Measurements from ENCODE around the gene CABLES1. TPM values are rescaled to one million over a fixed set of nuclear protein-coding genes. Genes with fewer than 3 reads are reported as not detected.

The CABLES1 gene
- total and polyA plus RNA-seq, 4 donors = 9.9 to 25.7 (median 11.4) TPM

- DNase-seq = no peak
- Histone ChIP-seq H3K27ac (ENCODE audit: low read depth in 1 of 2, low read length in 2 of 2) (no peak overlapping the region), H3K4me1 (ENCODE audit: control insufficient read depth in 1 of 2, insufficient read depth in 2 of 2, low read length in 2 of 2) (no peaks in the 10 kb centered on the region), H3K9me3 (ENCODE audit: control insufficient read depth, low read length) (no peaks in the 10 kb centered on the region), H3K4me3 (ENCODE audit: low read length in 2 of 2) (no peak overlapping the region), H3K36me3 (ENCODE audit: control insufficient read depth in 1 of 2, insufficient read depth in 2 of 2, low read length in 1 of 2) (no peaks in the 10 kb centered on the region), H3K27me3 (ENCODE audit: control insufficient read depth in 1 of 2, insufficient read depth in 2 of 2, low read length in 1 of 2) (no peaks in the 10 kb centered on the region)
- ATAC-seq (ENCODE audit: low FRiP score) = no peak
- intact Hi-C loops (cut with DNase I) = loop anchor here in 1 of 2 donors (5.0 kb wide), 1 partner anchor 45 kb away; no protein-coding TSS in a partner anchor
- WGBS, 2 donors = 87 to 91% methylated on average over 14 of the region's 14 CpGs
Measured at GRCh38 chr18:23307567-23308295, 172.4 kb downstream of the CABLES1 start.

Other genes starting within 250 kb of the CABLES1 start
- 10 to 100 TPM; 13.1 to 15.7 TPM for gene RBBP8, start 202.2 kb upstream of the CABLES1 start, total RNA-seq
- 10 to 100 TPM in 1 of 2 donors, 1 to 10 TPM in 1; 9.4 to 31.1 TPM for gene RBBP8, start 202.2 kb upstream of the CABLES1 start, polyA plus RNA-seq